Mononuclear cell (primary cell): Measurements from ENCODE around the gene OASL. TPM values are rescaled to one million over a fixed set of nuclear protein-coding genes. Genes with fewer than 3 reads are reported as not detected.

ENCODE experiments used
- H3K27me3 ChIP-seq: 2 replicates; pipeline ENCODE4 v1.6.0; 2011; ENCODE audit warnings: low read length, control low read depth; ENCODE audit not compliant: insufficient read depth
- H3K4me1 ChIP-seq: 2 replicates; pipeline ENCODE4 v1.5.1; 2011; ENCODE audit warnings: mild to moderate bottlenecking, low read length, control low read depth; ENCODE audit not compliant: insufficient read depth
- H3K4me3 ChIP-seq: 2 replicates; pipeline ENCODE4 v1.5.1; 2011; ENCODE audit warnings: mild to moderate bottlenecking, low read length, moderate library complexity
- H3K9me3 ChIP-seq: 2 replicates; pipeline ENCODE4 v1.5.1; 2011; ENCODE audit warnings: low read depth, mild to moderate bottlenecking, control low read depth, low read length
- total RNA-seq: library from RNA; depleted of rRNA; stranded (reverse); fragments of >200 nt; gene quantifications from one replicate; pipeline ENCODE4 v1.2.3, GENCODE V29; 2012

Gene OASL
- total RNA-seq, 1 donor = 18.5 TPM

GRCh38 chr12:121033625-121034349 lies 5.3 kb downstream of the OASL start:
- Histone ChIP-seq H3K9me3 (no peaks in the 10 kb centered on the region), H3K27me3 (no peaks in the 10 kb centered on the region), H3K4me1 (peaks cover 58% of the 10 kb centered on the region), H3K4me3 (no peak overlapping the region)

- peaks cover 36% of the 10 kb centered on the region for H3K4me1 ChIP-seq
- H3K4me3 ChIP-seq = no peak overlapping the region
- H3K27me3 ChIP-seq = no peaks in the 10 kb centered on the region
- H3K9me3 ChIP-seq = no peaks in the 10 kb centered on the region
Observed at GRCh38 chr12:121030576-121031212, 8.4 kb downstream of the OASL start.

GRCh38 chr12:121026274-121027045 lies 12.6 kb downstream of the OASL start:
- no peaks in the 10 kb centered on the region for H3K9me3 ChIP-seq
- H3K4me3 ChIP-seq = no peak overlapping the region
- peaks cover 15% of the 10 kb centered on the region for H3K4me1 ChIP-seq
- H3K27me3 ChIP-seq = no peaks in the 10 kb centered on the region

GRCh38 chr12:121025442-121026226 lies 13.4 kb downstream of the OASL start:
- Histone ChIP-seq H3K4me3 (no peak overlapping the region), H3K4me1 (peaks cover 15% of the 10 kb centered on the region), H3K27me3 (no peaks in the 10 kb centered on the region), H3K9me3 (no peaks in the 10 kb centered on the region)

- H3K9me3 ChIP-seq = no peaks in the 10 kb centered on the region
- no peak overlapping the region for H3K4me3 ChIP-seq
- peaks cover 15% of the 10 kb centered on the region for H3K4me1 ChIP-seq
- no peaks in the 10 kb centered on the region for H3K27me3 ChIP-seq
Observed at GRCh38 chr12:121023799-121024198, 15.2 kb downstream of the OASL start.

- H3K9me3 ChIP-seq = no peaks in the 10 kb centered on the region
- H3K4me3 ChIP-seq = no peak overlapping the region
- H3K27me3 ChIP-seq = no peaks in the 10 kb centered on the region
- H3K4me1 ChIP-seq = peaks cover 15% of the 10 kb centered on the region
Observed at GRCh38 chr12:121022713-121023112, 16.3 kb downstream of the OASL start.

GRCh38 chr12:121021754-121022153 lies 17.3 kb downstream of the OASL start:
- no peaks in the 10 kb centered on the region for H3K9me3 ChIP-seq
- H3K4me3 ChIP-seq = no peak overlapping the region
- H3K27me3 ChIP-seq = no peaks in the 10 kb centered on the region
- H3K4me1 ChIP-seq = peaks cover 15% of the 10 kb centered on the region

- Histone ChIP-seq H3K27me3 (no peaks in the 10 kb centered on the region), H3K4me1 (peaks cover 6% of the 10 kb centered on the region), H3K9me3 (no peaks in the 10 kb centered on the region), H3K4me3 (no peak overlapping the region)
Observed at GRCh38 chr12:121018860-121019617, 20.0 kb downstream of the OASL start.

- Histone ChIP-seq H3K4me1 (peaks cover 6% of the 10 kb centered on the region), H3K4me3 (no peak overlapping the region), H3K27me3 (no peaks in the 10 kb centered on the region), H3K9me3 (no peaks in the 10 kb centered on the region)
Observed at GRCh38 chr12:121017966-121018491, 21.0 kb downstream of the OASL start.

- H3K27me3 ChIP-seq = no peaks in the 10 kb centered on the region
- H3K9me3 ChIP-seq = no peaks in the 10 kb centered on the region
- H3K4me1 ChIP-seq = peaks cover 6% of the 10 kb centered on the region
- peak within 1 kb of the TSS; percentile 66 for H3K4me3 ChIP-seq
Observed at GRCh38 chr12:121015825-121016766, 22.9 kb downstream of the OASL start, which contains the start of gene C12orf43. TSS of gene C12orf43 (minus strand) at chr12:121016487. CDS start at chr12:121016474, 13 bp downstream.

GRCh38 chr12:121013715-121014114 lies 25.3 kb downstream of the OASL start:
- Histone ChIP-seq H3K27me3 (no peaks in the 10 kb centered on the region), H3K4me3 (no peak overlapping the region), H3K4me1 (peaks cover 6% of the 10 kb centered on the region), H3K9me3 (no peaks in the 10 kb centered on the region)

GRCh38 chr12:121011820-121012219 lies 27.2 kb downstream of the OASL start:
- no peak overlapping the region for H3K4me3 ChIP-seq
- no peaks in the 10 kb centered on the region for H3K27me3 ChIP-seq
- peaks cover 6% of the 10 kb centered on the region for H3K4me1 ChIP-seq
- H3K9me3 ChIP-seq = no peaks in the 10 kb centered on the region

GRCh38 chr12:121010860-121011259 lies 28.2 kb downstream of the OASL start:
- Histone ChIP-seq H3K27me3 (no peaks in the 10 kb centered on the region), H3K4me1 (peaks cover 4% of the 10 kb centered on the region)

More at GRCh38 chr12:121010860-121011259, 28.2 kb downstream of the OASL start:
- H3K4me3 ChIP-seq = no peak overlapping the region
- H3K9me3 ChIP-seq = no peaks in the 10 kb centered on the region
